WTC11 (cell line): Measurements from ENCODE around the gene ST3GAL5. TPM values are rescaled to one million over a fixed set of nuclear protein-coding genes. Genes with fewer than 3 reads are reported as not detected.
"Not testable (repeated sequence)": the region's sequence is repeated elsewhere in the genome, so short reads cannot be mapped to it uniquely, and the experiment has no call there.

Experiments used
- ATAC-seq: fragments of 200-7000 bp; cut with Tn5 transposase; 2 replicates; pipeline ENCODE4 v1.10.0; 2021; ENCODE audit warnings: mild to moderate bottlenecking, moderate library complexity
- CTCF ChIA-PET: fragments of 300-600 bp; sonication (Branson Sonifier 250); formaldehyde crosslinking; loops from one replicate; lab custom pipeline; 2021; ENCODE audit warnings: antibody characterized with exemption; lab: Charles Lee
- POLR2A ChIA-PET: fragments of 350-600 bp; sonication (Branson Sonifier 250); formaldehyde crosslinking; loops from one replicate; lab custom pipeline; 2021; ENCODE audit warnings: antibody characterized with exemption; lab: Charles Lee
- DNase-seq: peaks from one replicate; pipeline ENCODE4 v3.0.0; 2021; ENCODE audit warnings: low spot score
- H3K27ac Mint-ChIP-seq: 2 replicates; pipeline ENCODE4 v1.8.0; 2021; ENCODE audit warnings: mixed read lengths
- H3K27me3 Mint-ChIP-seq: 2 replicates; pipeline ENCODE4 v1.8.0; 2021; ENCODE audit warnings: low read depth, mild to moderate bottlenecking, moderate library complexity, mixed read lengths
- H3K36me3 Mint-ChIP-seq: 2 replicates; pipeline ENCODE4 v1.8.0; 2021; ENCODE audit warnings: mixed read lengths
- H3K4me1 Mint-ChIP-seq: 2 replicates; pipeline ENCODE4 v1.8.0; 2022; ENCODE audit warnings: mixed read lengths
- H3K4me3 Mint-ChIP-seq: 2 replicates; pipeline ENCODE4 v1.8.0; 2021; ENCODE audit warnings: mild to moderate bottlenecking, moderate library complexity, mixed read lengths
- H3K9me3 Mint-ChIP-seq: 2 replicates; pipeline ENCODE4 v1.8.0; 2021; ENCODE audit warnings: mixed read lengths
- GABPB1 ChIP-seq: sonication (generic); formaldehyde crosslinking; IDR thresholded peaks from 2 replicates; pipeline ENCODE4 v1.8.1; 2023; ENCODE audit warnings: mild to moderate bottlenecking, missing genetic modification reagents
- SMAD4 ChIP-seq: sonication (generic); formaldehyde crosslinking; IDR thresholded peaks from 2 replicates; pipeline ENCODE4 v1.8.0; 2022; ENCODE audit warnings: mild to moderate bottlenecking, missing genetic modification reagents
- ZNF423 ChIP-seq: fragments of 250-450 bp; sonication (Bioruptor Pico); IDR thresholded peaks from 2 replicates; pipeline ENCODE4 v2.1.2; 2022; ENCODE audit warnings: mild to moderate bottlenecking, moderate library complexity
- total RNA-seq: library from RNA; stranded (reverse); gene quantifications from 3 replicates; pipeline ENCODE4 v1.2.3, GENCODE V29; 2021
- TF ChIP-seq, protein P1 (sequence below): fragments of 250-450 bp; sonication (Bioruptor Pico); IDR thresholded peaks from 2 replicates; pipeline ENCODE4 v1.9.0; 2021; ENCODE audit warnings: moderate library complexity, mild to moderate bottlenecking, inconsistent platforms, borderline replicate concordance
- TF ChIP-seq, protein P2 (sequence below): sonication (generic); formaldehyde crosslinking; IDR thresholded peaks from 2 replicates; pipeline ENCODE4 v1.8.1; 2022; ENCODE audit warnings: missing genetic modification reagents, borderline replicate concordance
- TF ChIP-seq, protein P3 (sequence below): sonication (generic); formaldehyde crosslinking; IDR thresholded peaks from 2 replicates; pipeline ENCODE4 v1.8.1; 2022; ENCODE audit warnings: mild to moderate bottlenecking, missing genetic modification reagents, moderate library complexity, borderline replicate concordance
- TF ChIP-seq, protein P4 (sequence below): fragments of 200-600 bp; IDR thresholded peaks from 2 replicates; pipeline ENCODE4 v1.8.0; 2022; ENCODE audit warnings: antibody characterized with exemption
- TF ChIP-seq, protein P5 (sequence below): sonication (generic); formaldehyde crosslinking; IDR thresholded peaks from 2 replicates; pipeline ENCODE4 v1.8.1; 2023; ENCODE audit warnings: mild to moderate bottlenecking, moderate library complexity, missing genetic modification reagents

Gene ST3GAL5
- total RNA-seq, 1 experiment from 2014 or later, result 5.9 TPM

DNA sequence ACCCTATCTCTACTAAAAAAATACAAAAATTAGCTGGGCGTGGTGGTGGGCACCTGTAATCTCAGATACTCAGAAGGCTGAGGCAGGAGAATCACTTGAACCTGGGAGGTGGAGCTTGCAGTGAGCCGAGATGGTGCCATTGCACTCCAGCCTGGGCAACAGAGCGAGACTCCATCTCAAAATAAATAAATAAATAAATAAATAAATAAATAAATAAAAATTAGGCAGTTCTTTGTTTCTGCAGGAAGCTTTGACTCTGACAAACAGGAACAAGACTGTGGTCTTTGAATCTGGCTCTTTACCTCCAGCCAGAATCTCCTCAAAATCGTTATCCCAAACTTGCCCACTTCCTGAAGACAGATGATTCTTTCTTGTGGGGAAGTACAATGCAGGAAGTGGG is 59.4 kb downstream of the ST3GAL5 start:
- H3K27ac Mint-ChIP-seq, H3K27me3 Mint-ChIP-seq, H3K9me3 Mint-ChIP-seq, POLR2A ChIA-PET, H3K36me3 Mint-ChIP-seq, ATAC-seq, H3K4me3 Mint-ChIP-seq, DNase-seq: not testable (repeated sequence)
- CTCF ChIA-PET, result interaction anchor here (1.5 to 2.5 kb wide), 2 partner anchors 44 to 60 kb away, joined by 4 to 19 read pairs; partner anchors contain the start of gene ST3GAL5
- H3K4me1 Mint-ChIP-seq, result peaks cover 13% of the 10 kb centered on the region

DNA sequence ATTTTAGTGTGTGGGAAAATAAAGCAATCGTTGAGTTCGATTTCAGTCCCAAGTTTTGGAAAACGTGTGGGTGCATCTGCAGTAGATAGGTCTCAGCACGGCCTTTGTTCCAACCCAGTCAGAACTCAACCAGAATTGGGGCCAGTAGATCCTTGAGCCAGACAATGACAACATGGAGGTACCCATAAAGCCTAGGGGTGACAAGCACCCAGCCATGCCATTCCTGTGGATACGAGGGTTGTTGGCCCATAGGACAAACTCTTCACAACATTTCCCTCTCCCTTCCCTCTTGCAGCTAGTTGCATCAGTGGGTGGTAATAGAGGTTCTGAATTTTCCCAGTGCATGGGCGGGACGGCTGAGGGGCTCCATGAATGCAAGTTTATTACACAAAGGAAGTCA is 60.1 kb downstream of the ST3GAL5 start:
- POLR2A ChIA-PET, result no interaction called here
- no peak overlapping the region for H3K27ac Mint-ChIP-seq
- H3K4me3 Mint-ChIP-seq, result no peak overlapping the region
- H3K4me1 Mint-ChIP-seq, result peaks cover 13% of the 10 kb centered on the region
- TF ChIP-seq GABPB1, result peak; percentile 88
- TF ChIP-seq, protein P1, sequence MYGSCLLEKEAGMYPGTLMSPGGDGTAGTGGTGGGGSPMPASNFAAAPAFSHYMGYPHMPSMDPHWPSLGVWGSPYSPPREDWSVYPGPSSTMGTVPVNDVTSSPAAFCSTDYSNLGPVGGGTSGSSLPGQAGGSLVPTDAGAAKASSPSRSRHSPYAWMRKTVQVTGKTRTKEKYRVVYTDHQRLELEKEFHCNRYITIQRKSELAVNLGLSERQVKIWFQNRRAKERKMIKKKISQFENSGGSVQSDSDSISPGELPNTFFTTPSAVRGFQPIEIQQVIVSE, result no peak
- TF ChIP-seq, all 79 proteins: peak for 1
- ATAC-seq (no peak), DNase-seq (no peak)
- Mint-ChIP-seq H3K9me3 (no peaks in the 10 kb centered on the region), H3K27me3 (no peaks in the 10 kb centered on the region), H3K36me3 (no peaks in the 10 kb centered on the region)
- CTCF ChIA-PET, result interaction anchor here (2.1 to 2.6 kb wide), 4 partner anchors 10 to 286 kb away, joined by 6 to 25 read pairs (median 21); no protein-coding TSS in a partner anchor

DNA sequence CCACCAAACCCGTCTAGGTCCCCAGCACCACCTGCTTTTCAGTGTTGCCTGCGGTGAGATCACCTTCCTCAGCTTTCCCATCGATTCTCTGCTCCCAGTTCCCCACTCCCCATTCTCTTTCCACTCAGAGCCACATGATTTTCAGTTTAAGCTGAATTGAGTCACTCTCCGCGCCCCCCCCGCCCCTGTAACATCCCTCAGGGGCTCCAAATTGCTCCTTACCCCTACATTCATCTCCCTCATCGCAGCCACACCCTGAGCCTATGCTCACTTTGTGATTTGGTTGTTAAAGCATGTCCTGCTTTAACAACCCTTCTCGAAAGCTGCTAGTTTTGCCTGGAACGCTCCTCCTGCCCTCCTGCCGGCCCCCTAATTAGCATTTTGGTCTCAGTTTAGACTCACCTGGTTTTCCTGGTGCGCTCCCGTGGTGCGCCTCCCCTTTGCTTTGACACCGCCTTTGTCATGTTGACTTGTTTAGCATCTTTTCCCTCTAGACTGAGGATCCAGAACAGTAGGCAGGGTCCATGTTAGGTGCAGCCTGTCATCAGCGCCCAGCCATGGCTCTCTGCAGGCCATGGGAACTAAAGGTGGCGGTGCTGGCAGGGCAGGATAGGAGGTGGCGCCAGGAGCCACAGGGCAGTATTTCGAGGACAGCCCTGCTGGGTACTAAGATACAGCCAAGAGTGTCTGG is 60.8 kb downstream of the ST3GAL5 start:
- Mint-ChIP-seq H3K27me3 (no peaks in the 10 kb centered on the region), H3K27ac (no peak overlapping the region), H3K36me3 (no peaks in the 10 kb centered on the region), H3K9me3 (no peaks in the 10 kb centered on the region), H3K4me3 (no peak overlapping the region), H3K4me1 (peaks cover 13% of the 10 kb centered on the region)
- CTCF ChIA-PET, result interaction anchor here (0.6 to 2.7 kb wide), 83 partner anchors 8 to 541 kb away, joined by 3 to 60 read pairs (median 4); partner anchors contain the start of genes ATOH8, POLR1A, PTCD3 and ST3GAL5
- peak; percentile 10 for ATAC-seq
- POLR2A ChIA-PET, result interaction anchor here (0.5 to 0.6 kb wide), 2 partner anchors 59 to 175 kb away, joined by 3 read pairs; no protein-coding TSS in a partner anchor
- no peak for DNase-seq
- TF ChIP-seq, protein P2, sequence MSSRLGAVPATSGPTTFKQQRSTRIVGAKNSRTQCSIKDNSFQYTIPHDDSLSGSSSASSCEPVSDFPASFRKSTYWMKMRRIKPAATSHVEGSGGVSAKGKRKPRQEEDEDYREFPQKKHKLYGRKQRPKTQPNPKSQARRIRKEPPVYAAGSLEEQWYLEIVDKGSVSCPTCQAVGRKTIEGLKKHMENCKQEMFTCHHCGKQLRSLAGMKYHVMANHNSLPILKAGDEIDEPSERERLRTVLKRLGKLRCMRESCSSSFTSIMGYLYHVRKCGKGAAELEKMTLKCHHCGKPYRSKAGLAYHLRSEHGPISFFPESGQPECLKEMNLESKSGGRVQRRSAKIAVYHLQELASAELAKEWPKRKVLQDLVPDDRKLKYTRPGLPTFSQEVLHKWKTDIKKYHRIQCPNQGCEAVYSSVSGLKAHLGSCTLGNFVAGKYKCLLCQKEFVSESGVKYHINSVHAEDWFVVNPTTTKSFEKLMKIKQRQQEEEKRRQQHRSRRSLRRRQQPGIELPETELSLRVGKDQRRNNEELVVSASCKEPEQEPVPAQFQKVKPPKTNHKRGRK (CRISPR knock-in tag), result no peak
- peak; percentile 35; the same call in 1 of the 2 replicates for TF ChIP-seq ZNF423 (CRISPR knock-in tag)

DNA sequence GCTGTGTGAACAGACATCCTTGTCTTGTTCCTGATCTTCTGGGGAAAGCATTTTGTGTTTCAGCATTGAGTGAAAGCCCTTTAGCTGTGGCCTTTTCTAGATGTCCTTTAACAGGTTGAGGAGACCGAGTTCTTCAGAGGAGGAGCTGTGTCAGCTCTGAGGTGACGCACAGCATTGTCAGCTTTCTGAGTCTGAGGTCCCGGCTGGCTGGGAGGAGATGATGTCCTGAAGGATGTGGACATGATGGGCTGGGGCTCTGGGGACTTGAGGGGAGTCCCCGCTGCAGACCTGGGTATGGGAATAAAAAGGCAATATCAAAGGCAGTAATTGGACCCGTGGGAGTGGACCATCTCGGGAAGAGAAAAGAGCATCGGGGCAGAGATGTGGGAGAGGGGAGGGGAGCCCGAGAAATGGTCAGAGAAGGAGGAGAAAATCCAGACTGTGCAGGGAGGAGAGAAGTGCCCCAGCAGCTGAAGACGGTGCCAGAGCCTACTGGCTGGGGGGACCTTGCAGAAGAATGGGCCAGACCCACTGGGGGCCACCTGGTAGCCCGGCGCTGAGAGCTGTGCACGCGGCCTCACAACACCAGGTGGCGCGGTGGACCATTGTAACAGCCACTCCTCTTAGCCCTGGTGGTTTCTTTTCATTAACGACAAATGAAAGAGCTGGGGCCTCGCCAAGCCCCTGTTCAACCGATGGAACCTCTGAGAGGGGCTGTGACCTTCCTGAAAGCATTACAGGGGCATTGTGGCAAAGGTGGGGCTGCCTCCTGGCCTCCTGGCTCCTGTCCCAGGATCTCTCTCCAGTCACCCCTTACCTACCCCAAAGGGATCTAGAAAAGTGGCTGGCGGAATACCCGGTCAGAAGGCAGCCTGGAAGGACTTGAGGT is 61.6 kb downstream of the ST3GAL5 start:
- peak; percentile 97 for ATAC-seq
- H3K27ac Mint-ChIP-seq, result no peak overlapping the region
- CTCF ChIA-PET, result interaction anchor here (0.6 to 2.7 kb wide), 82 partner anchors 9 to 309 kb away, joined by 3 to 60 read pairs (median 4); partner anchors contain the start of genes ATOH8, POLR1A, PTCD3 and ST3GAL5
- no peaks in the 10 kb centered on the region for H3K9me3 Mint-ChIP-seq
- no peaks in the 10 kb centered on the region for H3K27me3 Mint-ChIP-seq
- H3K4me3 Mint-ChIP-seq, result no peak overlapping the region; the same call in 1 of the 2 replicates
- TF ChIP-seq, protein P3, sequence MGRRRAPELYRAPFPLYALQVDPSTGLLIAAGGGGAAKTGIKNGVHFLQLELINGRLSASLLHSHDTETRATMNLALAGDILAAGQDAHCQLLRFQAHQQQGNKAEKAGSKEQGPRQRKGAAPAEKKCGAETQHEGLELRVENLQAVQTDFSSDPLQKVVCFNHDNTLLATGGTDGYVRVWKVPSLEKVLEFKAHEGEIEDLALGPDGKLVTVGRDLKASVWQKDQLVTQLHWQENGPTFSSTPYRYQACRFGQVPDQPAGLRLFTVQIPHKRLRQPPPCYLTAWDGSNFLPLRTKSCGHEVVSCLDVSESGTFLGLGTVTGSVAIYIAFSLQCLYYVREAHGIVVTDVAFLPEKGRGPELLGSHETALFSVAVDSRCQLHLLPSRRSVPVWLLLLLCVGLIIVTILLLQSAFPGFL, result no peak
- TF ChIP-seq SMAD4 (CRISPR knock-in tag) (no peak), GABPB1 (peak; percentile 53; the same call in 1 of the 2 replicates)
- TF ChIP-seq, protein P4, sequence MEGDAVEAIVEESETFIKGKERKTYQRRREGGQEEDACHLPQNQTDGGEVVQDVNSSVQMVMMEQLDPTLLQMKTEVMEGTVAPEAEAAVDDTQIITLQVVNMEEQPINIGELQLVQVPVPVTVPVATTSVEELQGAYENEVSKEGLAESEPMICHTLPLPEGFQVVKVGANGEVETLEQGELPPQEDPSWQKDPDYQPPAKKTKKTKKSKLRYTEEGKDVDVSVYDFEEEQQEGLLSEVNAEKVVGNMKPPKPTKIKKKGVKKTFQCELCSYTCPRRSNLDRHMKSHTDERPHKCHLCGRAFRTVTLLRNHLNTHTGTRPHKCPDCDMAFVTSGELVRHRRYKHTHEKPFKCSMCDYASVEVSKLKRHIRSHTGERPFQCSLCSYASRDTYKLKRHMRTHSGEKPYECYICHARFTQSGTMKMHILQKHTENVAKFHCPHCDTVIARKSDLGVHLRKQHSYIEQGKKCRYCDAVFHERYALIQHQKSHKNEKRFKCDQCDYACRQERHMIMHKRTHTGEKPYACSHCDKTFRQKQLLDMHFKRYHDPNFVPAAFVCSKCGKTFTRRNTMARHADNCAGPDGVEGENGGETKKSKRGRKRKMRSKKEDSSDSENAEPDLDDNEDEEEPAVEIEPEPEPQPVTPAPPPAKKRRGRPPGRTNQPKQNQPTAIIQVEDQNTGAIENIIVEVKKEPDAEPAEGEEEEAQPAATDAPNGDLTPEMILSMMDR, result peak; percentile 62
- TF ChIP-seq, protein P5, sequence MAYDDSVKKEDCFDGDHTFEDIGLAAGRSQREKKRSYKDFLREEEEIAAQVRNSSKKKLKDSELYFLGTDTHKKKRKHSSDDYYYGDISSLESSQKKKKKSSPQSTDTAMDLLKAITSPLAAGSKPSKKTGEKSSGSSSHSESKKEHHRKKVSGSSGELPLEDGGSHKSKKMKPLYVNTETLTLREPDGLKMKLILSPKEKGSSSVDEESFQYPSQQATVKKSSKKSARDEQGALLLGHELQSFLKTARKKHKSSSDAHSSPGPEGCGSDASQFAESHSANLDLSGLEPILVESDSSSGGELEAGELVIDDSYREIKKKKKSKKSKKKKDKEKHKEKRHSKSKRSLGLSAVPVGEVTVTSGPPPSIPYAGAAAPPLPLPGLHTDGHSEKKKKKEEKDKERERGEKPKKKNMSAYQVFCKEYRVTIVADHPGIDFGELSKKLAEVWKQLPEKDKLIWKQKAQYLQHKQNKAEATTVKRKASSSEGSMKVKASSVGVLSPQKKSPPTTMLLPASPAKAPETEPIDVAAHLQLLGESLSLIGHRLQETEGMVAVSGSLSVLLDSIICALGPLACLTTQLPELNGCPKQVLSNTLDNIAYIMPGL, result no peak
- TF ChIP-seq, all 79 proteins: peak for 2
- POLR2A ChIA-PET, result interaction anchor here (0.5 to 0.6 kb wide), 2 partner anchors 58 to 175 kb away, joined by 3 read pairs; no protein-coding TSS in a partner anchor
- peak; percentile 87 for DNase-seq
- Mint-ChIP-seq H3K36me3 (no peaks in the 10 kb centered on the region), H3K4me1 (peaks cover 13% of the 10 kb centered on the region)
